Peyer's patch (tissue), 4 donors: Measurements from ENCODE around the gene PROSER3. TPM values are rescaled to one million over a fixed set of nuclear protein-coding genes. Genes with fewer than 3 reads are reported as not detected.

Source experiments
- DNase-seq, 3 donors: peaks; one replicate each; pipeline ENCODE4 v3.0.0-alpha.2; 2017 to 2019
- H3K27ac ChIP-seq, 4 donors: fragments of 200-600 bp; sonication (generic); one replicate each; pipeline ENCODE4 v1.5.1; 2016 to 2019
- H3K27me3 ChIP-seq, 2 donors: fragments of 200-600 bp; sonication (generic); one replicate each; pipeline ENCODE4 v1.5.1; 2019
- H3K36me3 ChIP-seq, 3 donors: fragments of 200-600 bp; sonication (generic); one replicate each; pipeline ENCODE4 v1.5.1; 2016 to 2019
- H3K4me1 ChIP-seq, 4 donors: fragments of 200-600 bp; sonication (generic); one replicate each; pipeline ENCODE4 v1.5.1; 2016 to 2019
- H3K4me3 ChIP-seq, 4 donors: fragments of 200-600 bp; sonication (generic); 1 replicate in 3 of 4; 2 replicates in 1 of 4; pipeline ENCODE4 v1.5.1; 2016 to 2019; ENCODE audit warnings: mild to moderate bottlenecking in 1 of 4
- H3K9me3 ChIP-seq, 4 donors: fragments of 200-600 bp; sonication (generic); one replicate each; pipeline ENCODE4 v1.5.1; 2016 to 2019; ENCODE audit warnings: mild to moderate bottlenecking in 1 of 4
- CTCF ChIP-seq, 6 experiments: fragments of 450-650 bp in 4 of 6; fragments of 200-600 bp in 2 of 6; sonication (generic) in 1 of 6; IDR thresholded peaks; one replicate each; pipeline ENCODE4 v1.5.1; 2017 to 2019; ENCODE audit warnings: antibody characterized with exemption in 6 of 6, mild to moderate bottlenecking in 3 of 6, moderate library complexity in 1 of 6
- POLR2A ChIP-seq, 2 donors: fragments of 450-650 bp; IDR thresholded peaks; one replicate each; pipeline ENCODE4 v1.5.1; 2017; ENCODE audit warnings: antibody characterized with exemption in 2 of 2, mild to moderate bottlenecking in 2 of 2, moderate library complexity in 2 of 2
- total RNA-seq, 4 donors: library from RNA; depleted of rRNA; stranded (reverse); fragments of >200 nt; gene quantifications; one replicate each; pipeline ENCODE4 v1.1.0, GENCODE V29; 2016

The PROSER3 gene
- total RNA-seq, 4 donors from 2014 or later: 6.0 to 36.8 (median 27.2) TPM

DNA sequence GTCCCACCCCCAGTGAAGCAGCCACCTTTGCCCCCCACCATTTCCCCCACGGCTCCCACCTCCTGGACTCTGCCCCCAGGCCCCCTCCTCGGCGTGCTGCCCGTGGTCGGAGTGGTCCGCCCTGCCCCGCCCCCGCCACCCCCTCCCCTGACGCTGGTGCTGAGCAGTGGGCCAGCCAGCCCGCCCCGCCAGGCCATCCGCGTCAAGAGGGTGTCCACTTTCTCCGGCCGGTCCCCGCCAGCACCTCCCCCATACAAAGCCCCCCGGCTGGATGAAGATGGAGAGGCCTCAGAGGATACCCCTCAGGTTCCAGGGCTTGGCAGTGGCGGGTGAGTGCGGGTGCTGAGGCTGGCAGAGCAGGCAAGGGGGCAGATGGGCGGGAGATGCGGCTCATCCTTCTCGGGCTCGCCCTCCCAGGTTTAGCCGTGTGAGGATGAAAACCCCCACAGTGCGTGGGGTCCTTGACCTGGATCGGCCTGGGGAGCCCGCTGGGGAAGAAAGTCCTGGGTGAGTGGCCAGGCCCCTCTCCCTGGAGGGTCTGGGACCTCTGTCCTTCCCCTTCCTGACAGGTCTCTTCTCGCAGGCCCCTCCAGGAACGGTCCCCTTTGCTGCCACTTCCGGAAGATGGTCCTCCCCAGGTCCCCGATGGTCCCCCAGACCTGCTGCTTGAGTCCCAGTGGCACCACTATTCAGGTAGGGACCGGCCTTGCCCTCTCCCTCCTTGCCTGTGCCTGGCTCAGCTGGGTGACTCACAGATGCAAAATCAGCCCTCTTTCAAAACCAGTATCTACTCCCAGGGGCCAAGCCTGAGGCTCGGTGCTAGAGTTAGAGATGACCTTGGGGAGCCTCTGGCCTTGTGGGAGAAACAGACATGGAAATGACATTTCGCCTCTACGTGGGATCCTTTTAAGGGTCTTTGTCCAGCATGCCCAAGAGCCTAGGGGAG, 24.5 kb upstream of the PROSER3 start:
- Histone ChIP-seq H3K27ac (no peak overlapping the region), H3K27me3 (no peaks in the 10 kb centered on the region), H3K4me1 (peaks cover 0 to 3% (median 0%) of the 10 kb centered on the region in 4 donors), H3K36me3 (peaks cover 0 to 97% (median 0%) of the 10 kb centered on the region in 3 donors), H3K9me3 (no peaks in the 10 kb centered on the region), H3K4me3 (no peak overlapping the region)
- TF ChIP-seq POLR2A (IDR thresholded peaks at IDR 0.05) (no peak), CTCF (IDR thresholded peaks at IDR 0.05) (no peak)
- DNase-seq: no peak

GRCh38 chr19:35734273-35734672, 23.7 kb upstream of the PROSER3 start:
- DNase-seq: no peak
- Histone ChIP-seq H3K27me3 (no peaks in the 10 kb centered on the region), H3K9me3 (no peaks in the 10 kb centered on the region), H3K36me3 (peaks cover 0 to 97% (median 0%) of the 10 kb centered on the region in 3 donors), H3K27ac (no peak overlapping the region), H3K4me1 (peaks cover 0 to 3% (median under 1%) of the 10 kb centered on the region in 4 donors), H3K4me3 (no peak overlapping the region)
- TF ChIP-seq POLR2A (IDR thresholded peaks at IDR 0.05) (no peak), CTCF (IDR thresholded peaks at IDR 0.05) (no peak)

DNA sequence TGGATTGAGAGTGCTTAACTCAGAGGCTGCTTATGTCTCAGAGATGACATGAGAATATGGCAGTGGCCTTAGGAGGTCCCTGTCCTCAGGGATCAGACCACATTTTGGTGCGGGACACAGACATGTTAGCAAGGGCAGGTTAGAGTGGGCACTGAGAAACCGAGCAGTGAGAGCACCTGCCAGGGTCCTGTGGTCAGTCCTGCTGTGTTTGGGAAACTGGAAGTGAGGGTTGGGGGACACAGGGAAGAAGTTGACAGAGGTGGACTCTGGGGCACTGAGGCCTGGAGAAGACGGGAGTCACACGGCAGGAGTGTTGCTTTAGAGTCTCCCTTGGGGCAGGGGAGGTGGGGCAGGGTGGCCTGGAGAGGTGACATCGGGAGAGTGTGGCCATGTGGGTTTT, 23.1 kb upstream of the PROSER3 start:
- no peak overlapping the region for H3K4me3 ChIP-seq
- H3K4me1 ChIP-seq: peaks cover 0 to 8% (median 5%) of the 10 kb centered on the region in 4 donors
- H3K27me3 ChIP-seq: no peaks in the 10 kb centered on the region
- H3K36me3 ChIP-seq: peaks cover 0 to 92% (median 0%) of the 10 kb centered on the region in 3 donors
- no peaks in the 10 kb centered on the region for H3K9me3 ChIP-seq
- TF ChIP-seq CTCF (IDR thresholded peaks at IDR 0.05) (no peak), POLR2A (IDR thresholded peaks at IDR 0.05) (no peak)
- DNase-seq: no peak
- no peak overlapping the region for H3K27ac ChIP-seq

DNA sequence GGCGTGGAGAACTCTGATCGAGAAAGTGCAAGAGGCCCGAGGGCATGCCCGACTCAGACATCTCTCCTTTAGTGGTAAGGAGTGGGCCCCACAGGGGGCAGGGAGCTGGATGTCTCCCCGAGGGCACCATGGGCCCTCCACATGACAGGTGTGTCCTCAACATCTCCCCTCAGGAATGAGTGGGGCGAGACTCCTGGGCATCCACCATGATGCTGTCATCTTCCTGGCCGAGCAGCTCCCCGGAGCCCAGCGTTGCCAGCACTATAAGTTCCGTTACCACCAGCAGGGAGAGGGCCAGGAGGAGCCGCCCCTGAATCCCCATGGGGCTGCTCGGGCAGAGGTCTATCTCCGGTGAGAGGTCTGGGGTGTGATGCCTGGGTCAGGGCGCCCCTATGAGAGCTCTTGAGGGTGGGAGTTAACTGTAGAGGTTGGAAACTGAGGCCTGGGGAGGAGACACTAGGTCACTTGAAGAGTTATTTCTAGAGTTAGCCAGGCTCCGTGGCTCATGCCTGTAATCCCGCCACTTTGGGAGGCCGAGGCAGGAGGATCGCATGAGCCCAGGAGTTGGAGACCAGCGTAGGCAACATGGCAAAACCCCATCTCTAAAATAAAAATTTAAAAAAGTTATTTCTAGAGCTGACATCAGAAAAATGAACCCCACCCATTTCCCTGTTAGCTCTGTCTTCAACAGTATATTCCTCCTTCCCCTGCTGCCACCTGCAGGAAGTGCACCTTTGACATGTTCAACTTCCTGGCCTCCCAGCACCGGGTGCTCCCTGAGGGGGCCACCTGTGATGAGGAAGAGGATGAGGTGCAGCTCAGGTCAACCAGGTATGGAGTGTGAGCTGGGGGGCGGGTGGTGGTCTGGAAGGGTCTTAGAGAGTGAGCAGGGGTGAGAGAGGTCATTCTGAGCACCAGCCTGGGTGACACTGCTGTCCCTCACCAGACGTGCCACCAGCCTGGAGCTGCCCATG, 20.8 kb upstream of the PROSER3 start:
- TF ChIP-seq POLR2A (IDR thresholded peaks at IDR 0.05): no peak
- peak in 2 of 6 experiments; percentile 21 to 32 for TF ChIP-seq CTCF (IDR thresholded peaks at IDR 0.05)
- Histone ChIP-seq H3K9me3 (no peaks in the 10 kb centered on the region), H3K4me3 (no peak overlapping the region), H3K36me3 (peaks cover 0 to 69% (median 0%) of the 10 kb centered on the region in 3 donors), H3K27ac (no peak overlapping the region), H3K27me3 (no peaks in the 10 kb centered on the region), H3K4me1 (peaks cover 0 to 11% (median 6%) of the 10 kb centered on the region in 4 donors)
- peak in 1 of 3 donors; percentile 38 for DNase-seq
